ENCODE results near the gene SIK3.

DNA sequence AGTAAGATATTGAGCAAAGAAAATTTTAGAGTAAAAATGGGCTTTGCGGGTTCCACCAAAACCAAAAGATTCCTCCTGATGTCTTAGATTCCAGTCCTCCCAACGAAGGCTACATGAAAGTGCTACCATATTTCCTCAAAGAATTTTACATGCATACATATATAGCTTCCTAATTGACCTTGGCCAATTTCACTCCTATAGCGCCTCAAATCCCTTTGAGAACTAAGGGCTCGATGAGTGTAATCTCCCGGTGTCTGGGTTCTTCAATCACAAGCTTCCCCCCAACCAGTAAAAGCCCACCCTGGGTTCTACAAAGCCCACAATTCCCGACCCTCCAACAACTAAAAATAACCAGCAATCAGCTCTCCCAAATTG, 1.2 kb downstream of the SIK3 start:
- TF ChIP-seq, protein P1, sequence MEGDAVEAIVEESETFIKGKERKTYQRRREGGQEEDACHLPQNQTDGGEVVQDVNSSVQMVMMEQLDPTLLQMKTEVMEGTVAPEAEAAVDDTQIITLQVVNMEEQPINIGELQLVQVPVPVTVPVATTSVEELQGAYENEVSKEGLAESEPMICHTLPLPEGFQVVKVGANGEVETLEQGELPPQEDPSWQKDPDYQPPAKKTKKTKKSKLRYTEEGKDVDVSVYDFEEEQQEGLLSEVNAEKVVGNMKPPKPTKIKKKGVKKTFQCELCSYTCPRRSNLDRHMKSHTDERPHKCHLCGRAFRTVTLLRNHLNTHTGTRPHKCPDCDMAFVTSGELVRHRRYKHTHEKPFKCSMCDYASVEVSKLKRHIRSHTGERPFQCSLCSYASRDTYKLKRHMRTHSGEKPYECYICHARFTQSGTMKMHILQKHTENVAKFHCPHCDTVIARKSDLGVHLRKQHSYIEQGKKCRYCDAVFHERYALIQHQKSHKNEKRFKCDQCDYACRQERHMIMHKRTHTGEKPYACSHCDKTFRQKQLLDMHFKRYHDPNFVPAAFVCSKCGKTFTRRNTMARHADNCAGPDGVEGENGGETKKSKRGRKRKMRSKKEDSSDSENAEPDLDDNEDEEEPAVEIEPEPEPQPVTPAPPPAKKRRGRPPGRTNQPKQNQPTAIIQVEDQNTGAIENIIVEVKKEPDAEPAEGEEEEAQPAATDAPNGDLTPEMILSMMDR (IDR thresholded peaks at IDR 0.05) = no peak
- no peak for TF ChIP-seq POLR2A (IDR thresholded peaks at IDR 0.05)
- TF ChIP-seq POLR2AphosphoS5 (IDR thresholded peaks at IDR 0.05) = no peak

All from prostate gland (tissue), 2 donors.